ENCODE data around the gene ASIC2.
"Not testable (repeated sequence)": the region's sequence is repeated elsewhere in the genome, so short reads cannot be mapped to it uniquely, and the experiment has no call there.

The ASIC2 gene

GRCh38 chr17:33021731-33022408 is 271.2 kb downstream of the ASIC2 start:
- no peak for DNase-seq (ENCODE audit: low read depth)

GRCh38 chr17:33019161-33019890 is 273.8 kb downstream of the ASIC2 start:
- DNase-seq (ENCODE audit: low read depth), result no peak

GRCh38 chr17:33017366-33017765 is 275.7 kb downstream of the ASIC2 start:
- DNase-seq (ENCODE audit: low read depth), result no peak

- DNase-seq (ENCODE audit: low read depth), result no peak
These were observed 276.2 kb downstream of the ASIC2 start for GRCh38 chr17:33016920-33017319.

- DNase-seq (ENCODE audit: low read depth), result no peak
These were observed 277.3 kb downstream of the ASIC2 start for GRCh38 chr17:33015716-33016346.

- DNase-seq (ENCODE audit: low read depth), result no peak
These were observed 278.3 kb downstream of the ASIC2 start for GRCh38 chr17:33014751-33015150.

- no peak for DNase-seq (ENCODE audit: low read depth)
These were observed 279.3 kb downstream of the ASIC2 start for GRCh38 chr17:33013596-33014375.

GRCh38 chr17:33012522-33013033 is 280.5 kb downstream of the ASIC2 start:
- peak; percentile 86 for DNase-seq (ENCODE audit: low read depth)

- DNase-seq (ENCODE audit: low read depth), result no peak
These were observed 283.5 kb downstream of the ASIC2 start for GRCh38 chr17:33009636-33010035.

- no peak for DNase-seq (ENCODE audit: low read depth)
These were observed 285.9 kb downstream of the ASIC2 start for GRCh38 chr17:33007186-33007585.

- no peak for DNase-seq (ENCODE audit: low read depth)
These were observed 290.8 kb downstream of the ASIC2 start for GRCh38 chr17:33002246-33002645.

- peak; percentile 45 for DNase-seq (ENCODE audit: low read depth)
These were observed 294.2 kb downstream of the ASIC2 start for GRCh38 chr17:32998887-32999228.

GRCh38 chr17:32998111-32998886 is 294.8 kb downstream of the ASIC2 start:
- DNase-seq (ENCODE audit: low read depth), result peak; percentile 48

- DNase-seq (ENCODE audit: low read depth), result no peak
These were observed 297.6 kb downstream of the ASIC2 start for GRCh38 chr17:32995416-32996045.

GRCh38 chr17:32993977-32994376 is 299.1 kb downstream of the ASIC2 start:
- DNase-seq (ENCODE audit: low read depth), result no peak

- no peak for DNase-seq (ENCODE audit: low read depth)
These were observed 300.6 kb downstream of the ASIC2 start for GRCh38 chr17:32992321-32993033.

GRCh38 chr17:32988481-32989101 is 304.5 kb downstream of the ASIC2 start:
- DNase-seq (ENCODE audit: low read depth), result no peak

- DNase-seq (ENCODE audit: low read depth), result not testable (repeated sequence)
These were observed 305.2 kb downstream of the ASIC2 start for GRCh38 chr17:32987868-32988267.

- not testable (repeated sequence) for DNase-seq (ENCODE audit: low read depth)
These were observed 305.7 kb downstream of the ASIC2 start for GRCh38 chr17:32987453-32987805.
